Measurements from ENCODE around the gene UFSP1.

UFSP1 gene

DNA sequence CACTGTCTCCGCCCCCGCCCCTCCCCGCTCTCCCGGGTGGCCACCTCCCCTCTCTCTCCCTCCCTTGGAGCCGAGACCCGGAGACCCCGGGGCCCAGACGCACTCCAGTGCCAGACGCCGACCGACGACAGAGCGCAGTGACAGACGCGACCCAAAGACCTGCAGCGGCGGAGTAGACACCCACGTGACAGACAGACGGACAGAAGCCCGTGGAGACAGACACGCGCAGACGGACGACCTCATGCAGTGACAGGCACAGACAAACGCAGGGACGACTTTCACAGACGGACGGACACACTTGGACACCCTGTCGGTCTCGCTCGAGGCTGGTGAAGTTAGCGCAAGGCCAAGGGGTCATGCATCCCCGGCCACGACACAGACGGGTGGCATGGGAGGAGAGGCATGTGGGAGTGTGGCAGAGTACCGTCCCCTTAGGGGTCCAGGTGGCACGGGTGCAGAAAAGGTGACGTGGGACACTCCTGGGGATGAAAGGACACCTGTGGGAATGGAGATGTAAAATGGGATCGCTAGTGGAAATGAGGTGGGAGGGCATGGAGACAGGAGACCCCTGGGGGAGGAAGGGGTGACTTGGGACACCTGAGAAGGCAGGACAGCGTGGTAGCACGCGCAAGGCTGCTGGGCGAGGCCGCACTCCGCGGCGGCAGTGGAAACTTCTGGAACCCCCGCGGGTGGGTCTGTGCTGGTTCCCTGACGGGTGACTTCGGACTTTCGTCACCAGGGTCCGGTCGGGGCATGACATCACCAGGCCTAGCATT lies 6.6 kb upstream of the UFSP1 start:
- DNase-seq (ENCODE audit: low read depth): no peak

DNA sequence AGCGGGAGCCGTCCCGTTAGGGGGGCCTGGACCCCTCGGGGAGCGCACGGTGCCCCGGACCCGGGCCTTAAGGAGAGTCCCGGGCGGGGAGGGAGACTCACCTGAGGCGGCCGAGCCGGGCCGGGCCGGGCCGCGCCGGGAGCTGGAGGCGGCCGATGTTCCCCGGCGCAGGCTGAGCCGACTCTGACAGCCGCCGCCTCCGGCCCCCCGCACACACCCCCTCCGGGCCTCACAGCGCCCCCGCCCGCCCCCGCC lies 6.1 kb upstream of the UFSP1 start, which contains the start of gene ACHE:
ACHE (minus strand) TSS at position 188 of the 255 bp plus-strand sequence. CDS start 1,656 bp downstream, outside the sequence.
- no peak for DNase-seq (ENCODE audit: low read depth)

DNA sequence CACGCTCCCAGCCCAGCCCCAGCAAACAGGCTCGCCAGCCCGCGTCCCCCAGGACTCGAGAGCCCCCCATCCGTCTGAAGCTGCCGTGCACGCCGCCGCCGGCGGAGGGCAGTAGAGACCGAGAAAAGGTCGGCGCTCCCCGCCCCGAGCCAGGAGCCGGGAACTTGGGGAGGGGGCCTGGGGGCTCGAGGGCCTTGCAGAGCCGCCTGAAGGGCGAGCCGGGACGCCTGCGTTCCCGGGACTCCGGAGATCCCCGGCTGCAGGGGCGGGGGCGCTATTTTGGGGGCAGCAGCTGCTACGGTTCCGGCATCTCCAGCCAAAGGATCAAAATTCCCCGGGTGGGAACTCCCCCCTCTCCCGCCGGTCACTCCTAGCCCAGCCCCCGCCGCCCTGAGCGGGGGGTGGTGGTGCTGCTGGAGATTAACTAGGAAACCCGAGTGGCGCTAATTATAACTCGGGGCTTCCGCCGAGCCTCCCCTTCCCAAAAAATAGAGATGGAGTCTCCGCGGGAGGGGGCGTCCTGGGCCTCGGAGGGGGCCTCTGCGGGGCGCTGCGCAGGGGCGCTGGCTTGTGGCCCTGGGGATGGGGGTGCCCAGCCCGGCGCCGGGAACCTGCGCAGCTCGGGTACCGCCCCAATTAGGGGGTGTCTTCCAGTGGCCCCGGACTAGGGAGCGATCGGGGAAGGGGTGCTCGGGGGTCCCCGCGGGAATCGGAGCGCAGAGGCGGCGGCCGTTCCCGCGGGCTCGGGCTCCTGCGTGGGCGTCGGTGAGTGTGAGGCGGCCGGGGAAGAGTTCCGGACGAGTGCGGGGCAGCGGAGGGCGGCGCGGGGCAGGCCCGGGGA lies 5.6 kb upstream of the UFSP1 start:
- no peak for DNase-seq (ENCODE audit: low read depth)

DNA sequence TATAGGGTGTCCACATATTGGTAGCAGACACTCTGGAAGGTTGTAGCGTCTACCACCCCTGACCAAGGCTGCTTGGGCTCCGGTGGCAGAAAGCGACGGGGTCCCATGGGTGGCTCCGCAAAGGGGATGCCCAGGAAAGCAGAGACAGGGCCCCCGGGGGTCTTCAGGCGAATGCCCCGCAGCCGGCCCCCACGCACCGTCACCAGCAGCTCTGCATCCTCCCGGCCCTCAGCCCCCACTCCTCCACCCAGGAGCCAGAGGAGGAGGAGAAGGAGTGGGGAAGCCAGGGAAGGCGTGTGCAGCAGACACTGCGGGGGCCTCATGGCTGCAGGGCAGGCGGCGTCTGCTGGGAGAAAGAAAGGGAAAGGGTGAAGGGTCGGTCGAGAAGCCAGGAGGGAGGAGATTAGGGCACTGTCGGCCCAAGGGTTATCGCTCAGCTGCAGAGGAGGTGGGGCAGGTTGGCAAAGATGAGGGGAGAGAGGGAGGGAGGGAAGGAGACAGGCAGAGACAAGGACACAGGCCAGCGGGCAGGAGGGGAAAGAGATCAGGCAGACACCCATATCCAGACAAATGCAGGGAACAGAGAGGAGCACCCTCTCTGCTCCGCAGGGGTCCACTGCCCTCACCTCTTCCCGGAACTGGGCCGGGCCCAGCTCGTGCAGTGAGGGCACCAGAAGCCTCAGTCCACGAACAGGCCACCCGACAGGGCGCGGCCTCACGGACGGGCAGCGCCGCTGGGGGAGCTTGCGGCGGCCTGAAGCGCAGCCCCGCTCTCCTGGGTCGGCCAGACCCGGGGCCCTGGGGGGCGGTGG lies 4.6 kb upstream of the UFSP1 start:
- DNase-seq (ENCODE audit: low read depth): no peak

DNA sequence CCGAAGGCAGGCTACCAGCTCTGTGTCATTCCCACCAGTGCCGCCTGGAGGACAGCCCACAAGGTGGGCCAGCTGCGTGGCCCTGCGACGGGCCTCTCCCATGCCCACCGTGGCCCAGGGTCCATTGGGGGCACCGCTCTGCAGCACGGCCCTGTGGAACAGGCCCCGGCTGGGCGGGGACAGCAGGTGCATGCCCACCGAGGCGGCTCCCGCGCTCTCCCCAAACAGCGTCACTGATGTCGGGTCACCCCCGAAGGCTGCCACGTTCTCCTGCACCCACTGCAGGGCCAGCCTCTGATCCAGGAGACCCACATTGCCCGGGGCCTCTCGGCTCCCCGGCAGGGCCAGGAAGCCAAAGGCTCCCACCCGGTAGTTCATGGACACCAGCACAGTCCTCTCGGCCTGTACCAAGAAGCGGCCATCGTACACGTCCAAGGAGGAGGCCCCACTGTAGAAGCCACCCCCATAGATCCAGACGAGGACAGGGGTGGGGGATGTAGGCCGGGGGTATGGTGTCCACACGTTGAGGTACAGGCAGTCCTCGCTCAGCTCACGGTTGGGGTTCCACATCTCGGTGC lies 3.9 kb upstream of the UFSP1 start:
- no peak for DNase-seq (ENCODE audit: low read depth)

DNA sequence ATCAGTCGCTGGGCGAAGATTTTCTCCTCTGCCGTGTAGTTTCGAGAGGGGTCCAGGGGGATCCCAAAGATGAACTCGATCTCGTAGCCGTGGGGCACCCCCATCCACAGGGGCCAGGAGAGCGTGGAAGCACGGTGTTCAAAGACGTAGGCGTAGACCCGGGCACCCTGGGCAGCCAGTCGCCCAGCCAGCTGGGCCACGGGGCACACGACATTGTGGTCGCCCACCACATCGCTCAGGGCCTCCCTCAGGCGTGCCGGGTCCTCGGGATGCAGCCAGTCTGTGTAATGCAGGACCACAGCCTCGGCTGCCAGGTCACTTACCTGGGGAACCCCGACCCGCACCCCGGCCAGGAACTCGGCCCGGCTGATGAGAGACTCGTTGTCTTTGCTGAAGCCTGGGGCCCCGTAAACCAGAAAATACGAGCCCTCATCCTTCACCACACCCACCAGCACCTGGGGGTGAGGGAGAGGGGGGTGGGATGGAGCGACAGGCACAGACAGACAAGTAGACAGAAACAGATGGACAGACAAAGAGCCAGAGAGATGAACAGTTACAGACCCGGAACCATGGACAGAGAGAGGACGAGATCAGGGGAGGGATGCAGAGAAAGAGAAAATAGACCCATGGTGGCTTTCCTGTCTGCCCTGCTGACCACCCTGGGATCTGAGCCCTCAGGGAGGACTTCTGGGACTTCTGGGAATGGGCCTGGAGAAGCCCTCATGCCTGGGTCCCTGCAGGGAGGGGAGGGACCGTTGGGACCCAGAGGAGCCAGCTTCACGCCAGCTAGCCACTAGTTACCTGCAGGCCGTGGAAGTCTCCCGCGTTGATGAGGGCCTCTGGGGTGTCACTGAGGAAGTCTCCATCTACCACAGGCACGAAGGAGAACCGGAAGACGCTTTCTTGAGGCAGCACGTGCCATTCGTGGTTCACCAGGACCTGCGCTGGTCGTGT lies 3.1 kb upstream of the UFSP1 start:
- no peak for DNase-seq (ENCODE audit: low read depth)

DNA sequence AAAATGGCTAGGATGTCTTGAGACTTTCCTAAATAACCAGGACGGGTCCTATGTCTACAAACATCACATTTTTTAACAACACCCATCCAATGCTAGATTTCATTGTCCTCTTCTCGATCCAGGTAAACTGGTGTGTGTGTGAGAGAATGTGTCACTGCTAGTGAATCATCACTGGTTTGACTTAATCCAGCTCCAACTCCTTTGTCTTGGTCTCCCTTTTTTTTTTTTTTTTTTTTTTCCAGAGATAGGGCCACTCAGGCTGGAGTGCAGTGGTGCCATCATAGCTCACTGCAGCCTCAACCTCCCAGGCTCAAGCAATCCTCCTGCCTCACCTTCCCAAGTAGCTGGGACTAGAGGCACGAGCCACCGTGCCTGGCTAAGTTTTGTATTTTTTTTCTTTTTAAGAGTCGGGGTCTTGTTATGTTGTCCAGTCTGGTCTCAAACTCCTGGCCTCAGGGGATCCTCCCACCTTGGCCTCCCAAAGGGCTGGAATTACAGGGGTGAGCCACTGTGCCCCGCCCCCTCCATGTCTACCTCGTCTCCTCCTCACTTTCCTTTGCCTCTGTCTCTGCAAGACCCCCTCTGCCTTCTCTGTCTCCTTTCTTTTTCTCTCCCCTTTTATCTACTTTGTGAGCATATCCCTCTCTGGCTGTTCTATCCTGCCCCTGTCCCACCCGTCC lies 2.2 kb upstream of the UFSP1 start:
- DNase-seq (ENCODE audit: low read depth): peak; percentile 31

DNA sequence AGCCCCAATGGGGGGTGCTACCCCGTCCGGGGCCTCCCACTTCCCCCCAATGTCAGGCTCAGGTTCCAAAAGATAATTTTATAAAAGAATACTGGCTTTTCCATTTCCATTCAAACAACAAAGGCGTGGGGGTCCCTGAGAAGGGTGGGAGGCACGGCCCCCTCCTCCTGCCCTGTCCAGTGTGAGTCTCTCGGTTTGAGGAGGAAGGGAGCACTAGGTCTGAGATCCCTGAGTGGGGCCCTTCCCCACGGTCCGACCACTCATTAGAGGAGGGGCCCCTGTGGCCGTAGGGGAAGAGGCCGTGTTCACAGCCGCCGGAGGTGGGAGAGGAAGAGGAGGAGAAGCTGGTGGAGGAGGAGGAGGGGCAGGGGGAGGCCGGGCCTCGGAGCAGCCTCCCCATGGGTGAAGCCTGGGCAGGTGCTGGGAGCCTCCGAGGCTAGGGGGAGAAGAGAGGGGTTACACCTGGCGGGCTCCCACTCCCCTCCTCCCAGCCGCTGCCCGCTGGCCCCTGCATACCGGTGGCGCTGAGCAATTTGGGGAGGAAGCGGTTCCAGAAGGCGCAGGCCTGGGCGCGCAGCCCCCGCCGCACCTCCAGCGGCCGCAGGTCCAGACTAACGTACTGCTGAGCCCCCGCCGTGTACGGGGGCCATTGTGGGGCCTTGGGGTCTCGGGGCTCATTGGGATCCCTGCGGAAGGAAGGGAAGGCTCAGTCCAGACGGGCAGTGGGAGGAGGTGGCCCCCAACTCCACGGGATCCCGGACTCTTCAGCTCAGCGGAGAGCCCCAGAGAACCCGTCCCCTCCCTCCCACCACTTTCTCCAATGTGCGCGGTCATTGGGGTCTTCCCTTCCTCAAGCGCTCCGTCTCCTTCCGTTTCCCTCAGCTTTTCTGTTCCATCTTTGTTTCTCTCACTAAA lies 1.4 kb upstream of the UFSP1 start:
- DNase-seq (ENCODE audit: low read depth): no peak

DNA sequence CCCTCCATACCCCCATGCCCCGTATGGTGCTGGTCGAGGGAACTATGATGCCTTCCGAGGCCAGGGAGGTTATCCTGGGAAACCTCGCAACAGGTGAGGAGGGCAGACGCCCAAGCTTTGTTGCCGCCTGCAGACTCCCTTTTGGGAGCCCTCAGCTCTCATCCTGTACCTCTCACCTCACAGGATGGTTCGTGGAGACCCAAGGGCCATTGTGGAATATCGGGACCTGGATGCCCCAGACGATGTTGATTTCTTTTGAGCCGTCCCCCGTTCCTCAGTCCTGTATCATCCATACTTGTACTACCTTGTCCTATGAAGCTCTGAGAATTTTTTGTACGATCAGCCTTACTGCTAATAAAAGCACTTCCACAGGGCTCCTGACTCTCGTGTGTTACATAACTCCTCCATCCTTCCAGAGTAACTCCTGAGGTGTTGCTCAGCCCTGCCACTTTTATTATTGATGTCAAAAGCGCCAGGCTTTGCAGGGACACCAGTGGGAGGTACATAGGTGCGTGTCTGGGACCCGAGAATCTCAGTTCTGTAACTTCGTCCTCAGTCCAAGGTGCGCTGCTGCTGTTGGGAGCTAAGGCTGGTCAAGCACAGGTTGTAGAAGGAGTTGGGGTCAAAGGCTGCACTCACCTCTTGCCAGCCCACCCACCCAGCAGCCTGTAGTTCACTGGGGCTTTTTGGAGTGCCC lies 1.1 kb downstream of the UFSP1 start:
- DNase-seq (ENCODE audit: low read depth): no peak

DNA sequence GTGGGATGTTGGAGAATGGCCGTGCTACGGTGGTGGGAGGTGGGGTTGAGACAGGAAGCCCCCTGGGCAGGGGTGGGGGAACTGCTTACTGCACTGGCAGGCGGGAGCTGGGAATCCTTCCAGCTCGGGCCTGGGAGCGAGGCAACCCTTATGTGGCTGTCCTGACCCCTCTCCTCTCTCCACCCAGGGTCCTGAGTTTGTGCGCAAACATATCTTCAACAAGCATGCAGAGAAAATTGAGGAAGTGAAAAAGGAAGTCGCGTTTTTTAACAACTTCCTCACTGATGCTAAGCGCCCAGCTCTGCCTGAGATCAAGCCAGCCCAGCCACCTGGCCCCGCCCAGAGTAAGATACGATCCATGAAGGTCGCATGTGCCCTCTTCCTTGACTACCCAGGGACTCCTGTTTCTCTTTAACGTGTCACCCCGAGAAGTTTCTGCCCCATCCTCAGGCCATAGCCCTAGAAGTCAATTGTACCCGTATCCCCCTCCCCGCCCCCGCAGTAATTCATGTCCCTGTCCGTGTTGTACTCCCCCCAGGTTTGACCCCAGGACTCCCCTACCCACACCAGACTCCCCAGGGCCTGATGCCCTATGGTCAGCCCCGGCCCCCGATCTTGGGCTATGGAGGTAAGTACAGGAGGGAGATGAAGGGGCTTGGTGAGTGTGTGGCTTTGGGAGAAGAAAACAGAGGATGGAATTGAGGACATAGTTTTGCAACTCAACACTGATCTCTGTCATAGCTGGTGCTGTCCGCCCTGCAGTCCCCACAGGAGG lies 1.8 kb downstream of the UFSP1 start:
- DNase-seq (ENCODE audit: low read depth): no peak

DNA sequence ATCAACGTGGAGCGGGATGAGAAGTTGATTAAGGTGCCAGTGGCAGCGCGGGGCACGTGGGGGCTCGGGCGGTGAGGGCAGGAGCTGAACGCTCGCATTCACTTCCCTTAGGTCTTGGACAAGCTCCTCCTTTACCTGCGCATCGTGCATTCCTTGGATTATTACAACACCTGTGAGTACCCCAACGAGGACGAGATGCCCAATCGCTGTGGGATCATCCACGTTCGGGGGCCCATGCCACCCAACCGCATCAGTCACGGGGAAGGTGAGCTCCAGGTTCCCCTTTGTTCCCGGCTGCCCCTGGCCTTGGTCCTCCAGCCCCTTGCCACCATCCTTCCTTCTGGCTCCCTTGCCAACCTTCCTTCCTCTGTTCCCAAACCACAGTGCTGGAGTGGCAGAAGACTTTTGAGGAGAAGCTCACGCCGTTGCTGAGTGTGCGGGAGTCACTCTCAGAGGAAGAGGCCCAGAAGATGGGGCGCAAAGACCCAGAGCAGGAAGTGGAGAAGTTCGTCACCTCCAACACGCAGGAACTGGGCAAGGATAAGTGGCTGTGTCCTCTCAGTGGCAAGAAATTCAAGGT lies 2.5 kb downstream of the UFSP1 start:
- DNase-seq (ENCODE audit: low read depth): no peak

DNA sequence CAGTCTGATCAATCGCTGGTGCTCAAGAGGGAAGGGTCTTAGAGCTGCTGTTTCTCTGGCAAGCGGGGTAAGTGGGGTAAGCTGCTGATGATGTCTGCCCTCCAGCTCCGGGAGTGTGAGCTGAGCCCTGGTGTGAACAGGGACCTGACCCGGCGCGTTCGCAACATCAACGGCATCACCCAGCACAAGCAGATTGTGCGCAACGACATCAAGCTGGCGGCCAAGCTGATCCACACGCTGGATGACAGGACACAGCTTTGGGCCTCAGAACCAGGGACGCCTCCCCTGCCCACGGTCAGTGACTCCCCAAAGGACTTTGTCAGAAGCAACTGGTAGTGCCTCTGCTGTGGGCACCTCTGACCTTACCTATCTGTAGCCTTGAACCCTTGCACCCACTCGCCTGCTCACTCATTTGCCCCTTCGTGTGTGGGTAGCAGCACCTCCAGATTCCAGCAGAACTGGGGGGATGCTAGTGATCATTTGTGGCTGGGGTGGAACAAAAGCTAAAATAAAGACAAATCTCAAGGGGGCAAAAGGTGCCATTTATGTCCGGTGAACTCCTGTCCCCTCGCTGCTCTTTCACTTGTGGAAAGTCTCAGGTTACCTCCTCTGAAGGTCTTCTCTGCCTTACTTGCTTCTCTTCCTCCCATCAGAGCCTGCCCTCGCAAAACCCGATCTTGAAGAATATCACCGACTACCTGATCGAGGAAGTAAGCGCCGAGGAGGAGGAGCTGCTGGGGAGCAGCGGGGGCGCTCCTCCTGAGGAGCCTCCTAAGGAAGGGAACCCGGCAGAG lies 3.2 kb downstream of the UFSP1 start:
- DNase-seq (ENCODE audit: low read depth): no peak

DNA sequence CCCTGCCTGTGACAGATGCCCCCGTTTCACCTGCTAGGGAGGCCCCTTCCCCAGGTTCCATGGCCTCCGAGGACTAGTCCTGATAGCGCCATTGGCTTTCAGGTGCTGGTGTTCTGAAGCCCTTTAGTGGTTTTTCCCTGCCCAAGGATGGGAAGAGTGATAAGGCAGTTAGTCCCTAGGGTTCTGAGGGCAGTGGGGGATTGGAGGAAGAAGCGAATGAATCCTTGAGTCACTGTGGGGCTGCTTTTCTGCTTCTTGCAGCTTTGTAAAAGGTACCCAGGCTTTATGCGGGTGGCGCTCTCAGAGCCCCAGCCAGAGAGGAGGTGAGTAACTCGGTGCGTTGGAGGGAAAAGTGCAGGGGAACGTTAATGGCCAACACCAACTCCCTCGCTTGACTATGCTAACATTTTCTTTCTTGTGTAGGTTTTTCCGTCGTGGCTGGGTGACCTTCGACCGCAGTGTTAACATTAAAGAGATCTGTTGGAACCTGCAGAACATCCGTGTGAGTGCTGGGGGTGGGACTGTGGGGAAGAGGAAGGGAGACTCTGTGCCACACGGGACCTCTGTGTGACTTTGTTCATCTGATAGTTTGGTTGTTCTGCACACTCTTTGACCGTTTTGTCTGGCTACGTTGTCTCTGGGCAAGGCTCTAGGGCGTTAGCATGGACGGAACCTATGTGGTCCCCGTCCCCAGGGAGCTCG lies 3.9 kb downstream of the UFSP1 start:
- no peak for DNase-seq (ENCODE audit: low read depth)

DNA sequence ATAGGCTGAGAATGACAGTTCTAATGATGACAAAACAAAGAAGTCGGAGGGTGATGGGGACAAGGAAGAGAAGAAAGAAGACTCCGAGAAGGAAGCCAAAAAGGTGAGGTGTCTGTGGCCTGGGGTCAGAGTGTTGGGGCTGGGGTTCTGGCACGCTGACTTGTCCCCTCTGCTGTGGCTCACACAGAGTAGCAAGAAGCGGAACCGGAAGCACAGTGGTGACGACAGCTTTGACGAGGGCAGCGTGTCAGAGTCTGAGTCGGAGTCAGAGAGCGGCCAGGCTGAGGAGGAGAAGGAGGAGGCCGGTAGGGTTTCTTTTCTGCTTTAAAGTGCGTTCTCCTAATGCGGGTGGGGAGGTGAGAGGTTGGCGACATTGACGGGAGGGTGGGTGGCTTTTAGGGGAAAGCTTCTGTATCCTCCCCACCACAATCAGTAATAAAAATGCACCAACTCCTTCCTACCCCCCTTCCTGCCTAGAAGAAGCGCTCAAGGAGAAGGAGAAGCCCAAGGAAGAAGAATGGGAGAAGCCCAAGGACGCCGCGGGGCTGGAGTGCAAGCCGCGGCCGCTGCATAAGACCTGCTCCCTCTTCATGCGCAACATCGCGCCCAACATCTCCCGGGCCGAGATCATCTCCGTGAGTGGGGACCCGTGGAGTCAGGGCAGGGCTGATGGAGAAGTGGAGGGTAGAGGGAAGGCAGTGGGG lies 4.6 kb downstream of the UFSP1 start:
- DNase-seq (ENCODE audit: low read depth): no peak

DNA sequence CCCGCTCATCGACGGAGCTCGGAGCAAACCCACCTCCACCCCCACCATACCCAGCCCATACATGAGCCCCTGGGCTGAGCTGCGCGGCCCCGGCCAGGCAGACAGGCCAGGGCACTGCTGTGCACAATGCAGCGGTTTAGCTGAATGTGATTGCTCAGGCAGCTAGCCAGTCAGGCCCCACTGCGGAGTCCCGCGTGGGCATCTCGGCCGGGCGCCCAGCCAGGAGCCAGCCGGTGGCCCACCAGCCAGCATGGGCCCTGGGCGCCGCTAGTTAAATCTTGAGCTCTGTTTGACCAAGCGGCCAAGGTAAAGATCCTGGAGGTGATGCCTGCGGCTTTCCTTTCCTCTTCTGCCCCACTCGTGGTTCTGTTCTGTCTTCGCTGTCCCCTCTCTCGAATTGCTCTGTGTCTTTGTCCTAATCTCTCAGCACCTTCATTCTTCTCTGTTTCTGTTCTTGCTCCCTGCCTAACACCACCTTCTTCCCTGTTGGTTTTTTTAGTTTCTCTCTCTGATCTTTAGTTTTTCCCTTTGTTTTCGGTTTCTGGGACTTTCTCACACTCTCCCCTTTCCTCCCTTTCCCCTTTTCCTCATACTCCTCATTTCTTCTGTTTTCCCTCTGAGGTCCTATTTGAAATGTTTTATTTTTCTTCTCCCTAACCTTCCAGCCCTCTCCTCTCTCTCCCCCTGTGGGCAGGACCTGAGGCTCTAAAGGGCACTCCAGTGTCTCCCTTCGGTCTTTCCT lies 6.6 kb downstream of the UFSP1 start:
- DNase-seq (ENCODE audit: low read depth): no peak
